Liver (tissue), 3 donors: ENCODE measurements around the gene ZNF680.
"Not testable (repeated sequence)": the region's sequence is repeated elsewhere in the genome, so short reads cannot be mapped to it uniquely, and the experiment has no call there.

Source experiments
- GABPA ChIP-seq, 2 donors: IDR thresholded peaks in 1 of 2; conservative IDR thresholded peaks in 1 of 2; 2 replicates each; pipeline ENCODE4 v1.6.1; 2016; ENCODE audit warnings: antibody characterized with exemption in 2 of 2, mild to moderate bottlenecking in 1 of 2, moderate library complexity in 1 of 2
- JUND ChIP-seq, 2 donors: IDR thresholded peaks; 2 replicates each; pipeline ENCODE4 v1.6.1; 2016; ENCODE audit warnings: antibody characterized with exemption in 2 of 2
- RAD21 ChIP-seq, 2 donors: IDR thresholded peaks; 2 replicates each; pipeline ENCODE4 v1.6.1; 2016; ENCODE audit warnings: antibody characterized with exemption in 2 of 2, mild to moderate bottlenecking in 2 of 2
- TAF1 ChIP-seq: conservative IDR thresholded peaks from 2 replicates; pipeline ENCODE4 v1.6.1; 2016; ENCODE audit warnings: antibody characterized with exemption, mild to moderate bottlenecking
- TF ChIP-seq, protein P1 (sequence below): fragments of 150-350 bp; IDR thresholded peaks from 2 replicates; pipeline ENCODE4 v1.5.1; 2017; ENCODE audit warnings: improper control_type of control experiment, low read depth, low read length; ENCODE audit not compliant: missing input control
- TF ChIP-seq, protein P2 (sequence below): IDR thresholded peaks from 2 replicates; pipeline ENCODE4 v1.6.1; 2016; ENCODE audit warnings: antibody characterized with exemption, mild to moderate bottlenecking
- TF ChIP-seq, protein P3 (sequence below): IDR thresholded peaks from 2 replicates; pipeline ENCODE4 v1.6.1; 2016; ENCODE audit warnings: antibody characterized with exemption
- donor health status: healthy.
- donor health status: healthy.

DNA sequence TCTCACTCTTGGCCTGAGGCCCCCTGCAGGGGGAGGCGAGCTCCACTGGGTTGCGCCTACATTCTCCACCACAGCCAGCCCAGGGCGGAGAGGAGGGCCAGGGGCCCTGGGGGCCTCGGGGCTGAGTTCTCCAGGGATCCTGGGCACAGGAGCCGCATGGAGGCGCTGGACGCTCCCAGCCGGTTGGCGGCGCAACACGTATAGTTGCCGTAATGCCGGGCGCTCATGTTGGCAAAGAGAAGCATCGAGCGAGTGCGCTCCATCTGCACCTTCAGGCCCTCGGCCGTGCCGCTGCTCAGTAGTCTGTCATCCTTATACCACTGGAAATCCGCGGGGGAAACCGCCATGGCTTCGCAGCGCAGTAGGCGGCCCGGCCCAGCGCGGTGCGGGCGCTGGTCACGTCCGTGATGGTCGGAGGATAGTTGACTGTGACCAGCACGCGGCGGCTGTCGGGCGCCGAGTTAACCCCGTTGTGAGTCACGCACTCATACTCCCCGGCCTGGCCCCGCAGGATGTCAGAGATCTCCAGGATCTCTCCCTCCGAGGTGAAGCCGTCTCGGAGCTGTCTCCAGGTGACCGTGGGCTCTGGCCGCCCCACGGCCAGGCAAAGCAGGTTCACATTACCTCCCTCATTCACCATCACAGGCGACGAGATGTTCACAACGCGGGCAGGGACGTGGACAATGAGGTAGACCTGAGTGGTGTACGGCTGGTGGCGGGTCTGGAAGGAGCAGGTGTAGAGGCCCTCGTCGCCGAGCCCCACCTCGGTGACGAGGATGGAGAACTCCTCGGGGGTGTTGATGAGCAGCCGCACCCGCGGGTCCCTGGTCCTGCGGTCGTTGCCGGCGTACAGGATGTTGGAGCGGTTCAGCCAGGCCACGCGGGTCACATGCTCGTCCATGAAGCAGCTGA lies 6.8 kb upstream of the ZNF680 start:
- TF ChIP-seq TAF1; GABPA (IDR thresholded peaks at IDR 0.05 in 1 of 2, conservative IDR thresholded peaks at IDR 0.05 in 1 of 2); RAD21 (IDR thresholded peaks at IDR 0.05); JUND (IDR thresholded peaks at IDR 0.05): not testable (repeated sequence)
- TF ChIP-seq, protein P1, sequence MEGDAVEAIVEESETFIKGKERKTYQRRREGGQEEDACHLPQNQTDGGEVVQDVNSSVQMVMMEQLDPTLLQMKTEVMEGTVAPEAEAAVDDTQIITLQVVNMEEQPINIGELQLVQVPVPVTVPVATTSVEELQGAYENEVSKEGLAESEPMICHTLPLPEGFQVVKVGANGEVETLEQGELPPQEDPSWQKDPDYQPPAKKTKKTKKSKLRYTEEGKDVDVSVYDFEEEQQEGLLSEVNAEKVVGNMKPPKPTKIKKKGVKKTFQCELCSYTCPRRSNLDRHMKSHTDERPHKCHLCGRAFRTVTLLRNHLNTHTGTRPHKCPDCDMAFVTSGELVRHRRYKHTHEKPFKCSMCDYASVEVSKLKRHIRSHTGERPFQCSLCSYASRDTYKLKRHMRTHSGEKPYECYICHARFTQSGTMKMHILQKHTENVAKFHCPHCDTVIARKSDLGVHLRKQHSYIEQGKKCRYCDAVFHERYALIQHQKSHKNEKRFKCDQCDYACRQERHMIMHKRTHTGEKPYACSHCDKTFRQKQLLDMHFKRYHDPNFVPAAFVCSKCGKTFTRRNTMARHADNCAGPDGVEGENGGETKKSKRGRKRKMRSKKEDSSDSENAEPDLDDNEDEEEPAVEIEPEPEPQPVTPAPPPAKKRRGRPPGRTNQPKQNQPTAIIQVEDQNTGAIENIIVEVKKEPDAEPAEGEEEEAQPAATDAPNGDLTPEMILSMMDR = not testable (repeated sequence)
- TF ChIP-seq, protein P2, sequence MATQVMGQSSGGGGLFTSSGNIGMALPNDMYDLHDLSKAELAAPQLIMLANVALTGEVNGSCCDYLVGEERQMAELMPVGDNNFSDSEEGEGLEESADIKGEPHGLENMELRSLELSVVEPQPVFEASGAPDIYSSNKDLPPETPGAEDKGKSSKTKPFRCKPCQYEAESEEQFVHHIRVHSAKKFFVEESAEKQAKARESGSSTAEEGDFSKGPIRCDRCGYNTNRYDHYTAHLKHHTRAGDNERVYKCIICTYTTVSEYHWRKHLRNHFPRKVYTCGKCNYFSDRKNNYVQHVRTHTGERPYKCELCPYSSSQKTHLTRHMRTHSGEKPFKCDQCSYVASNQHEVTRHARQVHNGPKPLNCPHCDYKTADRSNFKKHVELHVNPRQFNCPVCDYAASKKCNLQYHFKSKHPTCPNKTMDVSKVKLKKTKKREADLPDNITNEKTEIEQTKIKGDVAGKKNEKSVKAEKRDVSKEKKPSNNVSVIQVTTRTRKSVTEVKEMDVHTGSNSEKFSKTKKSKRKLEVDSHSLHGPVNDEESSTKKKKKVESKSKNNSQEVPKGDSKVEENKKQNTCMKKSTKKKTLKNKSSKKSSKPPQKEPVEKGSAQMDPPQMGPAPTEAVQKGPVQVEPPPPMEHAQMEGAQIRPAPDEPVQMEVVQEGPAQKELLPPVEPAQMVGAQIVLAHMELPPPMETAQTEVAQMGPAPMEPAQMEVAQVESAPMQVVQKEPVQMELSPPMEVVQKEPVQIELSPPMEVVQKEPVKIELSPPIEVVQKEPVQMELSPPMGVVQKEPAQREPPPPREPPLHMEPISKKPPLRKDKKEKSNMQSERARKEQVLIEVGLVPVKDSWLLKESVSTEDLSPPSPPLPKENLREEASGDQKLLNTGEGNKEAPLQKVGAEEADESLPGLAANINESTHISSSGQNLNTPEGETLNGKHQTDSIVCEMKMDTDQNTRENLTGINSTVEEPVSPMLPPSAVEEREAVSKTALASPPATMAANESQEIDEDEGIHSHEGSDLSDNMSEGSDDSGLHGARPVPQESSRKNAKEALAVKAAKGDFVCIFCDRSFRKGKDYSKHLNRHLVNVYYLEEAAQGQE = not testable (repeated sequence)
- TF ChIP-seq, protein P3, sequence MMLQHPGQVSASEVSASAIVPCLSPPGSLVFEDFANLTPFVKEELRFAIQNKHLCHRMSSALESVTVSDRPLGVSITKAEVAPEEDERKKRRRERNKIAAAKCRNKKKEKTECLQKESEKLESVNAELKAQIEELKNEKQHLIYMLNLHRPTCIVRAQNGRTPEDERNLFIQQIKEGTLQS = not testable (repeated sequence)
